Hematopoietic multipotent progenitor cell treated with erythropoietin and hydrocortisone succinate and interleukin-3 and kit ligand, for 15 days (in vitro differentiated cells): Measurements from ENCODE around the gene RAD51B.

Experiments used
- DNase-seq: peaks from one replicate; pipeline ENCODE4 v3.0.0-alpha.2; 2015; ENCODE audit warnings: low spot score

The RAD51B gene

GRCh38 chr14:68511129-68512047 lies 691.8 kb downstream of the RAD51B start:
- DNase-seq = no peak

GRCh38 chr14:68512088-68512487 lies 692.5 kb downstream of the RAD51B start:
- DNase-seq = no peak

GRCh38 chr14:68513137-68513536 lies 693.6 kb downstream of the RAD51B start:
- no peak for DNase-seq

- no peak for DNase-seq
These were observed 694.4 kb downstream of the RAD51B start for GRCh38 chr14:68513838-68514607.

- DNase-seq = no peak
These were observed 695.1 kb downstream of the RAD51B start for GRCh38 chr14:68514608-68515194.

- no peak for DNase-seq
These were observed 696.8 kb downstream of the RAD51B start for GRCh38 chr14:68516342-68516741.

GRCh38 chr14:68518166-68518565 lies 698.6 kb downstream of the RAD51B start:
- DNase-seq = no peak

- no peak for DNase-seq
These were observed 699.4 kb downstream of the RAD51B start for GRCh38 chr14:68518761-68519670.

GRCh38 chr14:68519671-68520187 lies 700.1 kb downstream of the RAD51B start:
- DNase-seq = no peak

- DNase-seq = no peak
These were observed 701.3 kb downstream of the RAD51B start for GRCh38 chr14:68520637-68521556.

- no peak for DNase-seq
These were observed 702.0 kb downstream of the RAD51B start for GRCh38 chr14:68521557-68521901.

- DNase-seq = no peak
These were observed 702.5 kb downstream of the RAD51B start for GRCh38 chr14:68521961-68522509.

- no peak for DNase-seq
These were observed 703.1 kb downstream of the RAD51B start for GRCh38 chr14:68522510-68523325.

- no peak for DNase-seq
These were observed 703.7 kb downstream of the RAD51B start for GRCh38 chr14:68523326-68523610.

- no peak for DNase-seq
These were observed 704.6 kb downstream of the RAD51B start for GRCh38 chr14:68523989-68524725.

GRCh38 chr14:68525516-68525915 lies 705.9 kb downstream of the RAD51B start:
- no peak for DNase-seq

- no peak for DNase-seq
These were observed 707.0 kb downstream of the RAD51B start for GRCh38 chr14:68526512-68527091.

- no peak for DNase-seq
These were observed 707.8 kb downstream of the RAD51B start for GRCh38 chr14:68527329-68527851.
